ENCODE data around the gene MINDY4. TPM values are rescaled to one million over a fixed set of nuclear protein-coding genes. Genes with fewer than 3 reads are reported as not detected.

Gene MINDY4
- total RNA-seq, 2 donors from 2014 or later = 8.1 to 31.9 TPM

- no peaks in the 10 kb centered on the region for H3K4me1 ChIP-seq (replicated peaks)
- no peak overlapping the region for H3K27ac ChIP-seq
- no peaks in the 10 kb centered on the region for H3K9me3 ChIP-seq
- no peaks in the 10 kb centered on the region for H3K36me3 ChIP-seq
- H3K4me3 ChIP-seq = no peak overlapping the region
- no peaks in the 10 kb centered on the region for H3K27me3 ChIP-seq (replicated peaks; ENCODE audit: insufficient read depth)
- WGBS = 77% methylated on average over 6 of the region's 6 CpGs
- no peak for TF ChIP-seq POLR2AphosphoS5 (IDR thresholded peaks at IDR 0.05)
- TF ChIP-seq, protein P1, sequence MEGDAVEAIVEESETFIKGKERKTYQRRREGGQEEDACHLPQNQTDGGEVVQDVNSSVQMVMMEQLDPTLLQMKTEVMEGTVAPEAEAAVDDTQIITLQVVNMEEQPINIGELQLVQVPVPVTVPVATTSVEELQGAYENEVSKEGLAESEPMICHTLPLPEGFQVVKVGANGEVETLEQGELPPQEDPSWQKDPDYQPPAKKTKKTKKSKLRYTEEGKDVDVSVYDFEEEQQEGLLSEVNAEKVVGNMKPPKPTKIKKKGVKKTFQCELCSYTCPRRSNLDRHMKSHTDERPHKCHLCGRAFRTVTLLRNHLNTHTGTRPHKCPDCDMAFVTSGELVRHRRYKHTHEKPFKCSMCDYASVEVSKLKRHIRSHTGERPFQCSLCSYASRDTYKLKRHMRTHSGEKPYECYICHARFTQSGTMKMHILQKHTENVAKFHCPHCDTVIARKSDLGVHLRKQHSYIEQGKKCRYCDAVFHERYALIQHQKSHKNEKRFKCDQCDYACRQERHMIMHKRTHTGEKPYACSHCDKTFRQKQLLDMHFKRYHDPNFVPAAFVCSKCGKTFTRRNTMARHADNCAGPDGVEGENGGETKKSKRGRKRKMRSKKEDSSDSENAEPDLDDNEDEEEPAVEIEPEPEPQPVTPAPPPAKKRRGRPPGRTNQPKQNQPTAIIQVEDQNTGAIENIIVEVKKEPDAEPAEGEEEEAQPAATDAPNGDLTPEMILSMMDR (IDR thresholded peaks at IDR 0.05) = no peak
- no peak for TF ChIP-seq POLR2A (IDR thresholded peaks at IDR 0.05)
- intact Hi-C loops (cut with DNase I) = no loop called here
- no peak for DNase-seq (ENCODE audit: low spot score)
Observed at GRCh38 chr7:30915751-30916150, 144.5 kb downstream of the MINDY4 start.

DNA sequence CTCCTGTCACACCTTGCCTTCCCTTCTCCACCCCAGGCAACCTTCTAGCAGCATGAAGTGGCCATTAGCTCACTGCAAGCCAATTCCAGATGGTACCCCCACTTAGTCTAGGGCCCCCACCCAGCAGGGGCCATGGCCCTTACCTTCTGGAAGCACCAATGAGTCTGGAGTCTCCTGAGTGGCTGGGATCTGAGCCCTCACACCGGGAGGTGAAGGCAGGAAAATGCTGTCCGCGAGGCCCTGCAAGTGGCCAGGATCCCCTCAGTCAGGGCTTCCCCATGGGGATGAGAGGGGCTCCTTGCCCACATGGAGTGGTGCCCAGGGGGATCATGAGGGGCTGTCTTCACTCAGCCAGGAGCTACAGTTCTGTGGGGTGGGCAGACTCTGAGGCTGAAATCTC, 145.0 kb downstream of the MINDY4 start:
- TF ChIP-seq POLR2A (IDR thresholded peaks at IDR 0.05) (no peak), POLR2AphosphoS5 (IDR thresholded peaks at IDR 0.05) (no peak)
- Histone ChIP-seq H3K27ac (no peak overlapping the region), H3K9me3 (no peaks in the 10 kb centered on the region), H3K4me3 (no peak overlapping the region), H3K36me3 (no peaks in the 10 kb centered on the region), H3K27me3 (replicated peaks; ENCODE audit: insufficient read depth) (no peaks in the 10 kb centered on the region), H3K4me1 (replicated peaks) (no peaks in the 10 kb centered on the region)
- intact Hi-C loops (cut with DNase I) = no loop called here
- 91% methylated on average over 3 of the region's 3 CpGs for WGBS
- no peak for DNase-seq (ENCODE audit: low spot score)

DNA sequence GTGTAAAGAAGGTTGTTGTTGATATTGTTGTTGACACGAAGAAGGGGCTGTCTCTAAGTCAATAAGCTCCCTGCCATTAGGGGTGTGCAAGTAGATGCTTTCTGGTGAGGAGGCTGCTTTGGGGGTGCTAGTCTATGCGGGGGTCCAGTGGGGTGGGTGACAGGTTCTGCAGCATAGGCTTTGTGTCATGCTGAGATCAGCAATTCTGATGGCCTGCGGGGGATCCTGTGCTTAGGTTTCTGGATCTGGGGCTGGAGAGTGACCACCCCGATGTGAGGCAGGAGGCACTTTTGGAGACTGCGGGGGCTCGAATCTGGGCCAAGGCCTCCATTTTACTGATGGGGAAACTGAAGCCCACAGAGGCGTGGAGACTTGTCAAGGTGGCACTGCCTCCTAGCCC, 145.6 kb downstream of the MINDY4 start:
- 82% methylated on average over 7 of the region's 7 CpGs for WGBS
- Histone ChIP-seq H3K4me1 (replicated peaks) (no peaks in the 10 kb centered on the region), H3K9me3 (no peaks in the 10 kb centered on the region), H3K36me3 (no peaks in the 10 kb centered on the region), H3K27me3 (replicated peaks; ENCODE audit: insufficient read depth) (no peaks in the 10 kb centered on the region), H3K27ac (no peak overlapping the region), H3K4me3 (no peak overlapping the region)
- intact Hi-C loops (cut with DNase I) = no loop called here
- TF ChIP-seq, protein P1 (IDR thresholded peaks at IDR 0.05) = no peak
- TF ChIP-seq POLR2AphosphoS5 (IDR thresholded peaks at IDR 0.05) = no peak
- no peak for TF ChIP-seq POLR2A (IDR thresholded peaks at IDR 0.05)
- no peak for DNase-seq (ENCODE audit: low spot score)

- H3K4me3 ChIP-seq = no peak overlapping the region
- intact Hi-C loops (cut with DNase I) = no loop called here
- no peak for DNase-seq (ENCODE audit: low spot score)
- H3K4me1 ChIP-seq (replicated peaks) = no peaks in the 10 kb centered on the region
- H3K36me3 ChIP-seq = no peaks in the 10 kb centered on the region
- TF ChIP-seq, protein P1 (IDR thresholded peaks at IDR 0.05) = no peak
- TF ChIP-seq POLR2A (IDR thresholded peaks at IDR 0.05) = no peak
- H3K27me3 ChIP-seq (replicated peaks; ENCODE audit: insufficient read depth) = no peaks in the 10 kb centered on the region
- no peak overlapping the region for H3K27ac ChIP-seq
- H3K9me3 ChIP-seq = no peaks in the 10 kb centered on the region
- 86% methylated on average over 4 of the region's 4 CpGs for WGBS
Observed at GRCh38 chr7:30917216-30917893, 146.1 kb downstream of the MINDY4 start.

DNA sequence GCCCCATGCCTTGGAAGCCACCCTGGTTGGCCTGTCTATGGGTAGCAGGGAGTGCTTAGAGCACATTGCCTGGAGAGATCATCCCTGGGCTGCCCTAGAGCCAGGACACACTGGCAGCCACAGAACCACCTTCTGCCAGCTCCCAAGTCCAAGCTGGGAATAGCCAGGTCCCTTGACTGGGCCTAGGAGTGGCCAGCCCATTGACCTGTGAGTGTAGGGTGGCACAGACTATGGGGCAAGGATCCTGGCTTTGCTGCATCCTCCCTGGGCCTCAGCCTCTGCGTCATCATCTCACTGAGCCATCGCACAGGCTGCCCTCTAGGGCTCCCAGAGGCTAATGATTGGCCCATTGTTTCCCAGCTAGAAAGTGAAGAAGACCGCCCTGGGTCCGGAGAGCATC, 147.5 kb downstream of the MINDY4 start:
- H3K27ac ChIP-seq = no peak overlapping the region
- no peaks in the 10 kb centered on the region for H3K27me3 ChIP-seq (replicated peaks; ENCODE audit: insufficient read depth)
- H3K36me3 ChIP-seq = no peaks in the 10 kb centered on the region
- H3K4me3 ChIP-seq = no peak overlapping the region
- DNase-seq (ENCODE audit: low spot score) = no peak
- intact Hi-C loops (cut with DNase I) = no loop called here
- no peaks in the 10 kb centered on the region for H3K4me1 ChIP-seq (replicated peaks)
- no peak for TF ChIP-seq POLR2A (IDR thresholded peaks at IDR 0.05)
- TF ChIP-seq, protein P1 (IDR thresholded peaks at IDR 0.05) = no peak
- WGBS = 100% methylated on average over 4 of the region's 4 CpGs
- H3K9me3 ChIP-seq = no peaks in the 10 kb centered on the region
